H1 (cell line): ENCODE data around the gene DCTN1. TPM values are rescaled to one million over a fixed set of nuclear protein-coding genes. Genes with fewer than 3 reads are reported as not detected.
A peak's percentile ranks its signal among the peaks of the same experiment; 100 is the strongest.

Experiments
- CTCF ChIA-PET: fragments of 300-600 bp; sonication (Branson Sonifier 250); formaldehyde crosslinking; loops from one replicate; lab custom pipeline; 2021; ENCODE audit not compliant: partially characterized antibody; lab: Charles Lee
- POLR2A ChIA-PET: fragments of 300-600 bp; sonication (Branson Sonifier 250); formaldehyde crosslinking; loops from one replicate; lab custom pipeline; 2021; ENCODE audit warnings: inconsistent platforms; ENCODE audit not compliant: partially characterized antibody; lab: Charles Lee
- DNase-seq, 2 experiments: peaks; one replicate each; pipeline versions ENCODE4 v3.0.0 to v3.0.0-alpha.2; 2010 to 2022; ENCODE audit warnings: low spot score in 2 of 2, low read depth in 1 of 2, mixed read lengths in 1 of 2
- FAIRE-seq: peaks from 2 replicates; lab custom pipeline; 2011; peaks lifted over from hg19 to GRCh38; lab: Jason Lieb, UNC
- H2AFZ ChIP-seq: 2 replicates; pipeline ENCODE4 v1.8.1; 2012; ENCODE audit warnings: low read length, inconsistent platforms
- H2AK5ac ChIP-seq: 2 replicates; pipeline ENCODE4 v1.6.1; 2013; ENCODE audit warnings: low read depth, low read length
- H2BK120ac ChIP-seq: replicated peaks from 2 replicates; pipeline ENCODE3; 2013; ENCODE audit warnings: low read depth, low read length, inconsistent platforms
- H2BK12ac ChIP-seq: 2 replicates; pipeline ENCODE4 v1.6.1; 2013; ENCODE audit warnings: low read depth, low read length
- H2BK15ac ChIP-seq: 2 replicates; pipeline ENCODE4 v1.6.1; 2013; ENCODE audit warnings: low read length
- H2BK20ac ChIP-seq: 2 replicates; pipeline ENCODE4 v1.6.1; 2013; ENCODE audit warnings: low read length
- H2BK5ac ChIP-seq: 2 replicates; pipeline ENCODE4 v1.6.1; 2013; ENCODE audit warnings: low read depth, low read length
- H3K14ac ChIP-seq: 2 replicates; pipeline ENCODE4 v1.6.1; 2013; ENCODE audit warnings: inconsistent platforms; ENCODE audit not compliant: insufficient read length
- H3K18ac ChIP-seq: 2 replicates; pipeline ENCODE4 v1.6.1; 2013; ENCODE audit warnings: low read length; ENCODE audit errors: extremely low read depth
- H3K23ac ChIP-seq: 2 replicates; pipeline ENCODE4 v1.6.1; 2013; ENCODE audit warnings: inconsistent platforms; ENCODE audit not compliant: insufficient read length
- H3K23me2 ChIP-seq: 2 replicates; pipeline ENCODE4 v1.6.1; 2013; ENCODE audit warnings: low read depth, low read length
- H3K27ac ChIP-seq: 2 replicates; pipeline ENCODE4 v1.6.1; 2011; ENCODE audit warnings: low read depth, low read length, inconsistent platforms
- H3K27me3 ChIP-seq, 4 experiments: replicated peaks in 1 of 4; 1 replicate in 1 of 4; 2 replicates in 3 of 4; pipeline versions ENCODE4 v1.6.1 to v1.8.1; 2011 to 2013; ENCODE audit warnings: low read length in 3 of 4, mild to moderate bottlenecking in 3 of 4, inconsistent platforms in 2 of 4, mixed read lengths in 2 of 4, moderate library complexity in 1 of 4; ENCODE audit not compliant: control insufficient read depth in 3 of 4, insufficient read depth in 3 of 4; ENCODE audit errors: extremely low read depth in 1 of 4
- H3K36me3 ChIP-seq, 4 experiments: 2 replicates each; pipeline versions ENCODE4 v1.6.1 to v1.8.1; 2011 to 2013; ENCODE audit warnings: mild to moderate bottlenecking in 4 of 4, low read length in 3 of 4, moderate library complexity in 2 of 4, control low read depth in 1 of 4, inconsistent platforms in 1 of 4; ENCODE audit not compliant: insufficient read depth in 4 of 4, control insufficient read depth in 2 of 4
- H3K4ac ChIP-seq: replicated peaks from 2 replicates; pipeline ENCODE3; 2013; ENCODE audit warnings: low read length, low read depth, mixed read lengths, inconsistent platforms; ENCODE audit not compliant: insufficient read length
- H3K4me1 ChIP-seq, 4 experiments: replicated peaks in 1 of 4; 1 replicate in 1 of 4; 2 replicates in 3 of 4; pipeline versions ENCODE4 v1.6.1 to v1.8.1; 2011 to 2013; ENCODE audit warnings: low read length in 3 of 4, inconsistent platforms in 2 of 4, mixed read lengths in 1 of 4; ENCODE audit not compliant: insufficient read depth in 4 of 4, control insufficient read depth in 3 of 4
- H3K4me2 ChIP-seq, 2 experiments: 2 replicates each; pipeline versions ENCODE4 v1.6.1 to v1.8.1; 2011 to 2013; ENCODE audit warnings: low read depth in 2 of 2, low read length in 2 of 2, control low read depth in 1 of 2, inconsistent platforms in 1 of 2, mild to moderate bottlenecking in 1 of 2; ENCODE audit not compliant: insufficient read depth in 1 of 2
- H3K4me3 ChIP-seq, 4 experiments: fragments of 200-600, 300-600 bp in 1 of 4; sonication (generic), shearing (Covaris generic), sonication (Bioruptor Twin) in 1 of 4; 2 replicates each; pipeline versions ENCODE4 v1.5.1 to v1.8.1; 2011 to 2016; ENCODE audit warnings: low read length in 4 of 4, low read depth in 3 of 4, control low read depth in 2 of 4, inconsistent platforms in 2 of 4, mild to moderate bottlenecking in 2 of 4, mixed read lengths in 1 of 4, moderate library complexity in 1 of 4; ENCODE audit not compliant: insufficient read depth in 2 of 4; ENCODE audit errors: extremely low read depth in 1 of 4
- H3K56ac ChIP-seq: replicated peaks from 2 replicates; pipeline ENCODE3; 2013; ENCODE audit warnings: low read depth, mild to moderate bottlenecking, mixed read lengths, low read length, inconsistent platforms; ENCODE audit not compliant: insufficient read length
- H3K79me1 ChIP-seq: 2 replicates; pipeline ENCODE4 v1.6.1; 2013; ENCODE audit warnings: low read depth, low read length, control low read depth
- H3K79me2 ChIP-seq, 2 experiments: 2 replicates each; pipeline versions ENCODE4 v1.6.1 to v1.8.1; 2012 to 2013; ENCODE audit warnings: low read length in 2 of 2, mild to moderate bottlenecking in 2 of 2, inconsistent platforms in 1 of 2; ENCODE audit not compliant: insufficient read depth in 2 of 2, control insufficient read depth in 1 of 2
- H3K9ac ChIP-seq, 4 experiments: replicated peaks in 1 of 4; 1 replicate in 1 of 4; 2 replicates in 3 of 4; pipeline versions ENCODE4 v1.6.1 to v1.8.1; 2011 to 2013; ENCODE audit warnings: low read depth in 3 of 4, low read length in 3 of 4, control low read depth in 2 of 4, mild to moderate bottlenecking in 2 of 4, moderate library complexity in 2 of 4, inconsistent platforms in 1 of 4; ENCODE audit errors: extremely low read depth in 1 of 4
- H3K9me3 ChIP-seq, 2 experiments: 2 replicates each; pipeline versions ENCODE4 v1.6.1 to v1.8.1; 2012 to 2013; ENCODE audit warnings: mild to moderate bottlenecking in 2 of 2, moderate library complexity in 2 of 2, control low read depth in 1 of 2, inconsistent platforms in 1 of 2, low read depth in 1 of 2, low read length in 1 of 2, mixed read lengths in 1 of 2; ENCODE audit not compliant: insufficient read depth in 2 of 2
- H4K20me1 ChIP-seq, 2 experiments: replicated peaks in 1 of 2; 2 replicates each; pipeline versions ENCODE3 to v1.8.1; 2011 to 2013; ENCODE audit warnings: inconsistent platforms in 2 of 2, low read length in 2 of 2, mild to moderate bottlenecking in 1 of 2; ENCODE audit not compliant: insufficient read depth in 2 of 2, control insufficient read depth in 1 of 2
- H4K5ac ChIP-seq: 2 replicates; pipeline ENCODE4 v1.6.1; 2013; ENCODE audit warnings: low read length, low read depth, mixed read lengths, inconsistent platforms; ENCODE audit not compliant: insufficient read length
- H4K8ac ChIP-seq: 2 replicates; pipeline ENCODE4 v1.8.0; 2013; ENCODE audit warnings: mild to moderate bottlenecking, moderate library complexity, low read length, inconsistent platforms; ENCODE audit not compliant: insufficient read depth; ENCODE audit errors: extremely low read depth
- H4K91ac ChIP-seq: replicated peaks from 2 replicates; pipeline ENCODE3; 2013; ENCODE audit warnings: low read length, mixed read lengths, inconsistent platforms; ENCODE audit not compliant: insufficient read length
- KDM1A ChIP-seq: fragments of 200-600, 300-600 bp; sonication (generic); IDR thresholded peaks from 2 replicates; pipeline ENCODE4 v1.7.1; 2016; ENCODE audit warnings: mild to moderate bottlenecking, low read length, borderline replicate concordance
- SP4 ChIP-seq: IDR thresholded peaks from 2 replicates; pipeline ENCODE4 v1.6.1; 2012; ENCODE audit warnings: low read length, inconsistent platforms
- WGBS, 2 experiments: shearing (Covaris generic) in 1 of 2; methylation state at CpG; one replicate each; pipeline versions ENCODE4 v1.1.6 to v1.1.7; 2013 to 2015; ENCODE audit warnings: low lambda C conversion rate in 2 of 2, mixed read lengths in 2 of 2, inconsistent platforms in 1 of 2, low coverage in 1 of 2, missing lambda C conversion rate in 1 of 2; ENCODE audit not compliant: insufficient replicate concordance in 2 of 2, insufficient coverage in 1 of 2, insufficient read length in 1 of 2; ENCODE audit errors: extremely low coverage in 1 of 2, missing lambda C conversion rate in 1 of 2; 5-methylcytosine and 5-hydroxymethylcytosine counted together
- polyA plus RNA-seq, 7 experiments: library from polyadenylated mRNA; depleted of rRNA in 3 of 7; stranded (reverse) in 5 of 7; unstranded in 2 of 7; fragments of >200 nt in 5 of 7; fragments of 200-250 nt in 2 of 7; gene quantifications; 1 replicate in 5 of 7; 2 replicates in 1 of 7; 4 replicates in 1 of 7; pipeline versions ENCODE4 v1.2.1 to v1.2.3, GENCODE V29; 2011 to 2013; ENCODE audit warnings: missing spikeins in 2 of 7, mixed read lengths in 2 of 7
- total RNA-seq: library from RNA; stranded (reverse); fragmentation: NEBNext Ultra II Directional; extraction: Animal tissue kit (Norgen Biotek cat#: 25700); gene quantifications from 2 replicates; pipeline ENCODE4 v1.2.1, GENCODE V29; 2021

DCTN1 gene
- total and polyA plus RNA-seq, 2 of the 8 experiments (the other 6 are each of a cell fraction or from before 2014, with no cell fraction given) = 105 to 162 TPM

DNA sequence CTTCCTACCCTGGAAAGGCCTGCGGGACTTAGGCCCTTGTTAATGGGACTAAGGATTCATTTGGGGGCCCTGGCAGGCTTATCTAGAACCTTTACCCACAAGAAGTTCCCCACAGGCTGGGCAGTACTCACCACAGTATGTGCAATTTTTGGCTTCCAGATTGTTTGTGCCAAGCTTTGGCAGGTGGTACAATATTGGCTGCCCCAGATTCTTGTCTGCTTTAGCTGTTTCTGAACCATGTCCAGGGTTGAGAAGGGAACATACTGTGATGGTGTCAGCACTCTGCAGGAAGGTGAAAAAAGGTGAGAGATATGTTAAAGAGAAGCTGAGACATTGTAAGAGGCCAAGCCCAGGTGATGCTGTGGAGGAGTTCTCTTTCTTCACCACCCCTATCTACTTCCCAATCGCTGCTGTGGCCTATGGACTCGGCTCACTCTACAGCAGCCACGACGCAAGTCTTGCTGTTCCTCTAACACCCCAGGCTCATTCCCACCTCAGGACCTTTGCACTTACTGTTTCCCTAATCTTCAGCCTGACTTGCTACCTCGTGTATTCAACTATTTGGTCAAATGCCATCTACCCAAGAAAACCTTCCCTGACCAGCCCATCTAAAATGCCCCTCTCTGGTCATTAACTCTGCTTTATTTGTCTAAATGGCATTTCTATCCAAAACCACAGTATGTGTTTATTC is 46.1 kb downstream of the DCTN1 start:
- Histone ChIP-seq H2BK15ac (no peak overlapping the region), H3K23ac (no peak overlapping the region), H2BK12ac (no peak overlapping the region), H3K36me3 (no peaks in the 10 kb centered on the region; a peak in 2 of 8 replicates), H4K91ac (no peak overlapping the region), H2BK5ac (no peak overlapping the region), H3K4me1 (no peaks in the 10 kb centered on the region), H4K20me1 (peaks cover 0 to 3% of the 10 kb centered on the region in 2 experiments), H3K79me2 (no peaks in the 10 kb centered on the region), H3K14ac (no peak overlapping the region), H3K9me3 (no peaks in the 10 kb centered on the region), H3K27me3 (no peaks in the 10 kb centered on the region), H3K27ac (no peak overlapping the region), H2AFZ (no peak overlapping the region), H4K5ac (no peak overlapping the region), H3K4ac (no peak overlapping the region), H4K8ac (no peak overlapping the region), H3K56ac (no peak overlapping the region), H3K18ac (no peak overlapping the region), H2AK5ac (no peak overlapping the region), H2BK120ac (no peak overlapping the region), H3K4me2 (no peak overlapping the region), H3K79me1 (no peaks in the 10 kb centered on the region), H3K23me2 (peaks cover 20% of the 10 kb centered on the region; the same call in 1 of the 2 replicates), H3K9ac (no peak overlapping the region), H3K4me3 (no peak overlapping the region), H2BK20ac (no peak overlapping the region)
- FAIRE-seq (no peak), DNase-seq (peak in 1 of 2 experiments; percentile 33)
- TF ChIP-seq KDM1A (0 out of 2 replicates have a peak, but pooled peaks have one; percentile 27), SP4 (no peak)
- POLR2A ChIA-PET = no interaction called here
- CTCF ChIA-PET = interaction anchor here (0.6 to 6.9 kb wide), 40 partner anchors 10 to 254 kb away, joined by 3 to 98 read pairs (median 6); partner anchors contain the start of genes DCTN1 and SLC4A5
- 96% methylated on average over 6 of the region's 6 CpGs; no CpG with 5 or more reads in 1 of the 2 experiments for WGBS, 2 experiments
